Stimulated activated CD4-positive, alpha-beta T cell treated with anti-CD3 and anti-CD28 coated beads, Interleukin-4, amount 100 ng/mL, for 24 hours (primary cell): Measurements from ENCODE around the gene SLITRK3.
A peak's percentile ranks its signal among the peaks of the same experiment; 100 is the strongest.
"Not testable (repeated sequence)": the region's sequence is repeated elsewhere in the genome, so short reads cannot be mapped to it uniquely, and the experiment has no call there.

Experiments
- DNase-seq: peaks from one replicate; pipeline ENCODE4 v3.0.0-alpha.2; 2020

Gene SLITRK3

GRCh38 chr3:165192610-165193192 lies 3.5 kb downstream of the SLITRK3 start:
- DNase-seq: no peak

GRCh38 chr3:165191491-165191890 lies 4.7 kb downstream of the SLITRK3 start:
- no peak for DNase-seq

- DNase-seq: no peak
Observed at GRCh38 chr3:165188452-165188851, 7.7 kb downstream of the SLITRK3 start.

GRCh38 chr3:165185707-165186327 lies 10.4 kb downstream of the SLITRK3 start:
- DNase-seq: peak; percentile 30

- no peak for DNase-seq
Observed at GRCh38 chr3:165181556-165181955, 14.6 kb downstream of the SLITRK3 start.

GRCh38 chr3:165170236-165170635 lies 25.9 kb downstream of the SLITRK3 start:
- DNase-seq: no peak

GRCh38 chr3:165169368-165169767 lies 26.8 kb downstream of the SLITRK3 start:
- DNase-seq: no peak

GRCh38 chr3:165162883-165163282 lies 33.3 kb downstream of the SLITRK3 start:
- no peak for DNase-seq

GRCh38 chr3:165159760-165160421 lies 36.3 kb downstream of the SLITRK3 start:
- DNase-seq: no peak

GRCh38 chr3:165158011-165158410 lies 38.2 kb downstream of the SLITRK3 start:
- DNase-seq: no peak

- no peak for DNase-seq
Observed at GRCh38 chr3:165156757-165157420, 39.3 kb downstream of the SLITRK3 start.

- no peak for DNase-seq
Observed at GRCh38 chr3:165148876-165149441, 47.2 kb downstream of the SLITRK3 start.

- no peak for DNase-seq
Observed at GRCh38 chr3:165144271-165144670, 51.9 kb downstream of the SLITRK3 start.

GRCh38 chr3:165139918-165140317 lies 56.3 kb downstream of the SLITRK3 start:
- DNase-seq: not testable (repeated sequence)
